Endothelial cell of umbilical vein (primary cell): ENCODE measurements around the gene REEP5.

Source experiments
- MYC ChIP-seq: IDR thresholded peaks from one replicate; pipeline ENCODE4 v1.6.1; 2011; ENCODE audit warnings: mild to moderate bottlenecking, low read depth, low read length
- POLR2A ChIP-seq: IDR thresholded peaks from 2 replicates; pipeline ENCODE4 v1.6.1; 2012; ENCODE audit warnings: low read depth, mild to moderate bottlenecking, control low read depth, low read length
- POLR2AphosphoS5 ChIP-seq: IDR thresholded peaks from 2 replicates; pipeline ENCODE4 v1.6.1; 2012; ENCODE audit warnings: low read depth, mild to moderate bottlenecking, control low read depth, low read length, moderate library complexity; ENCODE audit not compliant: insufficient read depth
- TF ChIP-seq, protein P1 (sequence below), 2 donors: IDR thresholded peaks; 1 replicate in 1 of 2; 2 replicates in 1 of 2; pipeline ENCODE4 v1.5.1; 2011; ENCODE audit warnings: low read length in 2 of 2, mild to moderate bottlenecking in 2 of 2, moderate library complexity in 2 of 2, control low read depth in 1 of 2, inconsistent platforms in 1 of 2, low read depth in 1 of 2; ENCODE audit not compliant: insufficient read depth in 1 of 2; ENCODE audit errors: extremely low read depth in 1 of 2
- TF ChIP-seq, protein P2 (sequence below): IDR thresholded peaks from 2 replicates; pipeline ENCODE4 v1.6.1; 2011; ENCODE audit not compliant: insufficient read depth, insufficient read length

DNA sequence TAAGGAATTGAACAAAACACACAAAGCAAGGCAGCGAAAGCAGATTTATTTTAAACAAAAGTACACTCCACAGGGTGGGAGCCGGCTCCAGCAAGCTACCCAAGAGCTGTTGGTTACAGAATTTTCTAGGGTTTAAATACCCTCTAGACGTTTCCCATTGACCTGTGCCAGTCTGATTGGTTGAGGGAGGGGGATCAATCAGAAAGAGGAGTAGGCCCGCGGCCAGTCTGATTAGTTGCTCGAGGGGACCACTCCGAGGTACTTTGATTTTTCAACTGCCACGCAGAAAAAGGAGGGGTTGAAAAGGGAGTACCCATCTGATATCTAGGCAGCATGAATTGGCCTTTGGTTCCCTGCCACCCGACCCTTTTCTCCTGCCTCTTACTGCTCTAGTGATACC is 59.9 kb downstream of the REEP5 start:
- TF ChIP-seq, protein P1, sequence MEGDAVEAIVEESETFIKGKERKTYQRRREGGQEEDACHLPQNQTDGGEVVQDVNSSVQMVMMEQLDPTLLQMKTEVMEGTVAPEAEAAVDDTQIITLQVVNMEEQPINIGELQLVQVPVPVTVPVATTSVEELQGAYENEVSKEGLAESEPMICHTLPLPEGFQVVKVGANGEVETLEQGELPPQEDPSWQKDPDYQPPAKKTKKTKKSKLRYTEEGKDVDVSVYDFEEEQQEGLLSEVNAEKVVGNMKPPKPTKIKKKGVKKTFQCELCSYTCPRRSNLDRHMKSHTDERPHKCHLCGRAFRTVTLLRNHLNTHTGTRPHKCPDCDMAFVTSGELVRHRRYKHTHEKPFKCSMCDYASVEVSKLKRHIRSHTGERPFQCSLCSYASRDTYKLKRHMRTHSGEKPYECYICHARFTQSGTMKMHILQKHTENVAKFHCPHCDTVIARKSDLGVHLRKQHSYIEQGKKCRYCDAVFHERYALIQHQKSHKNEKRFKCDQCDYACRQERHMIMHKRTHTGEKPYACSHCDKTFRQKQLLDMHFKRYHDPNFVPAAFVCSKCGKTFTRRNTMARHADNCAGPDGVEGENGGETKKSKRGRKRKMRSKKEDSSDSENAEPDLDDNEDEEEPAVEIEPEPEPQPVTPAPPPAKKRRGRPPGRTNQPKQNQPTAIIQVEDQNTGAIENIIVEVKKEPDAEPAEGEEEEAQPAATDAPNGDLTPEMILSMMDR (IDR thresholded peaks at IDR 0.05; ENCODE audit: extremely low read depth in 1 of 2, insufficient read depth in 1 of 2, low read depth in 1 of 2, low read length in 2 of 2) = no peak
- TF ChIP-seq POLR2A (no peak), MYC (no peak), POLR2AphosphoS5 (no peak)
- TF ChIP-seq, protein P2, sequence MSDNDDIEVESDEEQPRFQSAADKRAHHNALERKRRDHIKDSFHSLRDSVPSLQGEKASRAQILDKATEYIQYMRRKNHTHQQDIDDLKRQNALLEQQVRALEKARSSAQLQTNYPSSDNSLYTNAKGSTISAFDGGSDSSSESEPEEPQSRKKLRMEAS = no peak
